GM21360 (cell line): ENCODE data around the gene DISC1.

ENCODE experiments used
- ATAC-seq: cut with Tn5 transposase; IDR thresholded peaks from one replicate; pipeline ENCODE4 v1.9.1; 2021; ENCODE audit warnings: mild to moderate bottlenecking, moderate library complexity; ENCODE audit not compliant: unreplicated experiment

Gene DISC1

DNA sequence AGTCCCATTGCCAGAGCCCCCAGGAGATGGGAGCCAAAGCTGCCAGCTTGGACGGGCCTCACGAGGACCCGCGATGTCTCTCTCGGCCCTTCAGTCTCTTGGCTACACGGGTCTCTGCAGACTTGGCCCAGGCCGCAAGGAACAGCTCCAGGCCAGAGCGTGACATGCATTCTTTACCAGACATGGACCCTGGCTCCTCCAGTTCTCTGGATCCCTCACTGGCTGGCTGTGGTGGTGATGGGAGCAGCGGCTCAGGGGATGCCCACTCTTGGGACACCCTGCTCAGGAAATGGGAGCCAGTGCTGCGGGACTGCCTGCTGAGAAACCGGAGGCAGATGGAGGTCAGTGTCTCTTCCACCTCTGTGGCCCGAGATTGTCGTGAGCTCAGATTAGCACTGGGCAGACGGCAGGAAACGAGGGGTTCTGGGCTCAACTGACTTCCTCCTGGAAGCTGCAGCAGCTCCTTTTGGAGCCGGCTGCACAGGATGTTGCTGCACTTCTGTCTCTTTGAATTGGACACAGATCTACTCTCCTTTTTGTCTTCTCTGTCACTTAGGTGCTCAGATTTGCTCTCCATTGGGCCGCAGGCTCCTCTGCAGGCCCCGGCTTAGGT lies 68.0 kb downstream of the DISC1 start:
- ATAC-seq: no peak

GRCh38 chr1:231695439-231696255 lies 69.1 kb downstream of the DISC1 start:
- ATAC-seq: no peak

GRCh38 chr1:231699784-231700183 lies 73.2 kb downstream of the DISC1 start:
- ATAC-seq: no peak

DNA sequence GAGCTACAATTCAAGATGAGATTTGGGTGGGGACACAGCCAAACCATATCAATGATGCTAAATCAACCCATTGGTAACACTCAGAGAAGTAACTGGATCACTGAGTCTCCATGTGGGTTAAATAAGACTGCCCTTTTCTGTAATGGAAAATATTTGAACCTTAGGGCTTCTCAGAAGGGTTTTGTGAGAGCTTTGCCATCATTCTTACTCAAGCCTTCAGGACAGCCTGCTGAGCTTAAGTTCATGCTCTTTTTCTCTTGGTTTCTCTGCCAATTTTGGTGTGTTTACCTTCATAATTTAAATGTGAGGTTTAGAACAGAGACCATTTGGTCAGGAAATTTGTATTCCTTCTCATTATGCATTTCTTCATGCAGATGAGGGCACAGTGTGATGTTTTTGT lies 74.7 kb downstream of the DISC1 start:
- no peak for ATAC-seq

- no peak for ATAC-seq
Observed at GRCh38 chr1:231702331-231702730, 75.7 kb downstream of the DISC1 start.

GRCh38 chr1:231702804-231703203 lies 76.2 kb downstream of the DISC1 start:
- no peak for ATAC-seq

DNA sequence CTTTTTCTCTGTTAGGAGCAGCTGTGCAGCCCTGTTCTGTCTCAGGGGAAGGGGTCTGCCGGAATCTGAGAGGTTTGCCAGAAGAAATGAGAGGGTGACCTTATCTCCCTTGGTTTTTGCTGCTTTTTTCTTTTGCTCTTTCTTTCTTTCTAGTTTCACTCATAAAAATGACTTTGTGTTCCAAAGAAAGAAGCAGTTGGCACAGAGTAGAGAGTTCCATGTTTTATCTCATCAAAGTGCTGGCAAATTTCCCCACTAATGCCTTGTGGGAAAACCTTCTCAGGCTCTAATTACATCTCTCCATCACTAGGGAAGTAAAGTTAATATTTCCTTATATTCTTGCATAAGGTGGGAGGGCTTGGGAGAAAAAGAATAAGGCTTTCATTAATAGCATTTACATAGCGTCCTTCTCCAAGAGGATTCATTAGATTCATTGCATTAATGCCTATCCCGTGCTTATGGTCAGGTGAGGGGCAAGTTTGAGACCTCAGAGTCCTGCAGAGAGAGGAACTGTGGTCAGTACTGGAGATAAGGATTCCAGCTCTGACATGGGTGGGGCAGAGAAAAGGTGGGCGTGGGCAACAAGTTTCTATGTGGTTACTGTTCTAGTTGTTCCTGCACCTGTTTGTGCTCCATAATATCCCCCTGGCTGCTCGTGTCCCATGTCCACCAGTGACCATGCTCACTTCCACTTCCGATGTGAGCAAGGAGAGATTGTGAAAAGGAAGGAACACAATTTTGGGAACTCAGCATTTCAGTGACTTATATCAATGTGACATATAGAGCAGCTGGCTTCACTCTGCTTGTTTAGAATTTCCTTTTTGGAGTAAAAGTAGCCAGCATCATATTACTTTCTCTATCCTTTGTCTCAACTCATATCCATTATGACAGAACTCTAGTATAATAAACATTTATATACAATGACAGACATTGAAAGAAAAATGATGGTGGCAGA lies 79.5 kb downstream of the DISC1 start:
- no peak for ATAC-seq

DNA sequence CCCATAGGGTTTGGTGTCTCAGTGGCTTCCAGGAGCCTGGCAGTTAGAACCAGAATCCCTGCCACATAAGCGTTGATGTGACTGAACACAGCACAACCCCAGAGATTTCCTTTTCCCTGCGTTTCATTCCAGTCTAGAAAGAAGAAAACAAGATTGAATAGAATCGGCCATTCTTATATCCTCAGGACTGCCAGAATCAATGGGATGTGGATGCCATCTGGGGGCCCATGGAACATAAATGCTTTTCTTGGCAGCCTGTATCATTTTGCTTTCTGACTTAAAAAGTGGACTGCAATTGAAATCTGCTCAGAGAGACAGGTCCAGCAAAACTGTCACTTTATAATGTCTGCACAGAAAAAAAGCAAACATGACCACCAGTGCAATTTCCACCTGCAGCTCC lies 80.3 kb downstream of the DISC1 start:
- no peak for ATAC-seq

DNA sequence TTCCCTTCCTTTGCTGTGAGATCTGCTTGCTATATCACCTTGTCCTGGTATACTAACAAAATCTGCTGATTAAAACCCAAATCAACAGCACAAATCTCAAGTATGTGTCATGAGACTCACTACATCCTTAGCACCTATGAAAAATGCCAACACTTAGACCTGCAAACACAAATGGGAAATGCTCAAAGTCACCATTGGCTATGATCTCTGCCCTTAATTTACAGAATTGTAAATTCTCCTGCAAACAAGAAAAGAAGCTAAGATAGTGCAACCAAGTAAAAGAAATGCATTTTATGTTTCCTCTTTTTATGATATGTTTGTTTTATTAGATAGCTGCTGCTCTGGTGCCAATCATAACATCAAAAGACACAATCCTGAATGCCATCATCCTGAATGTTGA lies 80.8 kb downstream of the DISC1 start:
- no peak for ATAC-seq

DNA sequence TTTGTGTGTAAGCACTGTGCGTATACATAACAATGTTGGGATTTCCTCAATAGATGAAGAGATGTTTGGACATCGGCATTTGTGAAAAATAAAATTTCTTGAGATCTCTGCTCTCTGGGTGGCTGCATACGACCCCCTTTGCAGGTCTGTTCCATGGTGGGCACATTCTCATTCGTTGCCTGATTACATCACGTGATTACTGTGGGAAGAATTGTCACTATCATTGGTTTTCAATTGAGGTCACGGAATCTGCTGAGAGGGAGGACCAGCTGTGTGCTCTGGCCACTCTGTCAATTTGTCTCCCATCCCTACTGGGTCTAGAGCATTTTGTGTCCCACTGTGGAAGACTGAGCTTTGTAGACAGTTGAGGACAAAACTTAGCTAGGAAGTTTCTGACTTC lies 81.8 kb downstream of the DISC1 start:
- no peak for ATAC-seq

- ATAC-seq: no peak
Observed at GRCh38 chr1:231714440-231714839, 87.8 kb downstream of the DISC1 start.

- no peak for ATAC-seq
Observed at GRCh38 chr1:231715816-231716722, 89.5 kb downstream of the DISC1 start.

DNA sequence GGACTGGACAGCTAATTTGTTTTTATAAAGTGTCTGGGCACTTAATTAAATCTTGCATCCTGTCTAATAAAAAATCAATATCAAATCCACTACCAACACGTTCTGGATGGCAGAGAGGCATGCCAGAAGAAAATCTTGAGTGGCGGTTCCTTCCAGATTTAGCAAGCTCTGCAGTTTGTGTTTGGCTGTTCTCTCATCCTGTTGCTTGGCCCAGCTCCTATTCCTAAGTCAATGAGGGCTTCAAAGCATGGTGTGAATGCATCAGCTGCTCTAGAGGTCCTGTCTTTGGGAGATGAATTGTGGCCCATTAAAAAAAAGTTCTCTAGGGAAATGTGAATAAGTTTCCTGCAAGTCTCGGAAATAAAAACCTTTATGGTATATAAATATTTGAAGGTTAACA lies 90.3 kb downstream of the DISC1 start:
- ATAC-seq: no peak

DNA sequence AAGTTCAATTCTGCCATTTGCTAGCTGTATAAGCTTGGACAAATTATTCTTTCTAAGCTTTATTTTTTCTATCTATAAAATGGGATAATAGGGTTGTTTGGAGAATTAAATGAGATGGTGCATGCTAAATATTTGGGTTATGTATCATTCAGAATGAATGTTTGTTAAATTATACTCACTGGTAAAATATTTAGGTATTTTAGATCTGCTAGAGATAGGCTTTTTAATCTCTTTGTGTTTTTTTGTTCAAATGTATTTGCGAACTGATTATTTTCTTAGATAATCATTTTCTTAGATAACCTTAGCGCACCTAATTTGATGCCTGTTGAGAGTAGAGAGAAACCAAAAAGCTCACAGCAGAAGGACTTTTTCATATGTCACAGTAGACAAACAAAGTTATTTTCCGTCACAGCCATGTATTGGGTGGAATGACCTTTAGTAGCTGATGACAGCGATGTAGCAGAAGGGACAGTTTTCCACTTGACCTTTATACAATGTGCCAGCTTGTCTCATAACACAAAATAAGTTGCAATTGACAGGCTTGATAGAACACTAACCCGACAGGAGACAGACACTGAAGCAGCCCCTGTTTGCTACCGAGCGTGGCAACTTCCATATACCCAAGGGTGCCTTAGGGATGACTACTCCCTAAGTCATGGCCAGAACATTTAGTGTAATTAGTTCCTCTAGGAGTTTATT lies 93.0 kb downstream of the DISC1 start:
- no peak for ATAC-seq

DNA sequence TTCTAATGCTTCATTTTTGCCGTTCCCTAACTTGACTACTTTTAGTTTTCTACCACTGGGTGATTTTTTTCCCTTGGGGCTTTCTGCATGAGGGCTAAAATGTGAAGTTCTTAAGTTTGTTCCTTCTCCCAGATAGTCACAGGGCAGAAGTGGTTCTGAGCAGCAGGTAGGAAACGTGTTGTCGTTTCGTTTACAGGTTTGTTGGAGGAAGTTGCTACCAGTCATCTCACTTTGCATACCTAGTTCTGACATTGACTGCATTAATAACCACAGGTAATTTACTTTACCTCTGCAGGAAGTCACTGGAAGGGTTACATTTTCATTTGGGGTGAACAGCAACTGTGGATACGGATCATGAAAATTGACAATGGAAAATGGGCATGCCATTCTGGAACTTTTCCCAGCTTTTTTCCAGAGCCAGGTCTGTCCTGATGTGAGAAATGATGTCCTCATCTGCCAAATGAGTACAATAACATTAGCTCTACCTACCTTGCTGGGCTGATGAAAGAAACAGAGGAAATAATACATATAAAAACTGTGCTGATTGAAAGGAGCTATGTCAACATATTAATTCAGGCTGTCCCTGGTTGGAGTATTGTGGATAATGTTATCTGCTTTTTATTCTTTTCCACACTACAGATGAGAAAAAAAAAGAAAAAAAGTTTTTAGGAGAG lies 94.2 kb downstream of the DISC1 start:
- ATAC-seq: no peak

- ATAC-seq: no peak
Observed at GRCh38 chr1:231721436-231721835, 94.8 kb downstream of the DISC1 start.

DNA sequence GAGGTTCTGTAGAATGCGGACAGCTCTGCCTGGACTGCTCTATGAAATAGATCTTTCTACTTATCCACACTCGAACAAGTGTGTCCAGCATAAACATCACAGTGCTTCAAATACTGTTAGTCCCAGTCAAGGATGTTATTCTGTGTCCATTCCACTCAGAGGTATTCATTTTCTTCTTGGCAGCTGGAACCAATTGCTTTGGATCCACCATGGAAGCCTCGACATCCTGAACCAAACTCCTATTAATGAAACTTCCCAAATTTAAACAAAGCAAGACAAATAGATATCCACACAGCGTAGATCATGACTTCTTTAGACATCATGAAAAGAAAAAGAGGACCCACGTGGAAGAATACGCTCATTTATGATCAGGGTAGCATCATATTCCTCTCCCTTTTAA lies 95.8 kb downstream of the DISC1 start:
- ATAC-seq: no peak

DNA sequence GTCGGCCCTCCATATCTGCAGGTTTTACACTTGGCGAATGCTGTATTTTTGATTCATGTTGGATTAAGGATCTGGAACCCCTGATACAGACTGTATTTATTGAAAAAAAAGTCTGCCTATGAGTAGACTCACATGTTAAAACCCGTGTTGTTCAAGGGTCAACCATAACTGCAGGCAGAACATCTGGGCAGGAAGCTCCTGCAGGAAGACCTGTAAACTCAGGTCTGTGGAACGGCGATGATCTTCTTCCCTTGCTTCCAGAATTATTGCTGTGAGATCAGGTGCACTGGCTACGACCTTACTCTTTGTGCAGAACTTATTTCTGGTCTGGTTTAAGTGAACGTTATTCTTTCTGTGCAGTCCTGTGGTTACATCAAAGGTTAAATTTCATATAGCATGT lies 96.6 kb downstream of the DISC1 start:
- no peak for ATAC-seq

DNA sequence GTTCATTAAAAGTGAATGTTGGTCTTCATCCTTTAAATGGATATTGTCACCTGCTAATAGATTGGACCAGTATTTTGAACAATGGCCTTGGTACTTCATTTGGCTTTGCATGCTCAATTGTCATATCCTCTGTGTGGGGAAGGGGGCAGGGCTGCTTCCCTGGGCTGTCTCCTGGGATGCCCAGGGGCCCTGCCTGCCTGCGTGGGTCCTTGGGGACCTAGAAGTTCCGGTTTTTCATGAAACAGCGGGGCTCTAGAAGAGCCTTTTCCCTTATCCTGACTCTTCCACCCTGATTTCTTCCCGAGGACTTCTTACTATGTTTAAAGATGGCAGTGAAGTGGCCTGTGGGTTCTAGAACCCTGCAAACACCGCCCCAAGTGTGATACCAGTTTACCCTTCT lies 97.5 kb downstream of the DISC1 start:
- ATAC-seq: no peak
